SK-N-SH (cell line): ENCODE measurements around the gene CALCOCO1. TPM values are rescaled to one million over a fixed set of nuclear protein-coding genes. Genes with fewer than 3 reads are reported as not detected.

ENCODE experiments used
- CTCF ChIA-PET: fragments of 300-600, 350-600 bp; formaldehyde crosslinking; extraction: SDS; loops from one replicate; lab custom pipeline; 2021; lab: Yijun Ruan, JAX
- POLR2A ChIA-PET: fragments of 350-600 bp; sonication (Branson Sonifier 250); formaldehyde crosslinking; extraction: SDS; loops from one replicate; lab custom pipeline; 2020; ENCODE audit warnings: antibody characterized with exemption, inconsistent platforms; lab: Yijun Ruan, JAX
- DNase-seq: peaks from one replicate; pipeline ENCODE4 v3.0.0; 2012
- H2AFZ ChIP-seq: fragments of 200-600 bp; sonication (generic); 2 replicates; pipeline ENCODE4 v1.8.1; 2016; ENCODE audit warnings: antibody characterized with exemption, mild to moderate bottlenecking, low read depth
- H3F3A ChIP-seq: fragments of 200-600 bp; sonication (generic); replicated peaks from 2 replicates; pipeline ENCODE3; 2016; ENCODE audit warnings: antibody characterized with exemption, mild to moderate bottlenecking; ENCODE audit not compliant: insufficient read depth
- H3K27ac ChIP-seq, 2 experiments: fragments of 200-500 bp in 1 of 2; fragments of 200-600 bp in 1 of 2; sonication (Bioruptor generic) in 1 of 2; sonication (generic), shearing (Covaris generic) in 1 of 2; 2 replicates each; pipeline versions ENCODE4 v1.5.1 to v1.6.1; 2014 to 2016; ENCODE audit warnings: low read depth in 2 of 2, inconsistent platforms in 1 of 2, low read length in 1 of 2, mild to moderate bottlenecking in 1 of 2, mixed read lengths in 1 of 2
- H3K27me3 ChIP-seq: fragments of 200-600 bp; sonication (generic), shearing (Covaris generic); 2 replicates; pipeline ENCODE4 v1.6.1; 2016; ENCODE audit warnings: mixed run types; ENCODE audit not compliant: insufficient read depth
- H3K36me3 ChIP-seq, 2 experiments: fragments of 200-500 bp in 1 of 2; fragments of 200-600 bp in 1 of 2; sonication (Bioruptor generic) in 1 of 2; sonication (generic) in 1 of 2; replicated peaks in 1 of 2; 2 replicates each; pipeline versions ENCODE3 to v1.5.1; 2014 to 2016; ENCODE audit warnings: low read length in 1 of 2, mild to moderate bottlenecking in 1 of 2; ENCODE audit not compliant: insufficient read depth in 2 of 2, control insufficient read depth in 1 of 2
- H3K4me1 ChIP-seq, 2 experiments: fragments of 200-500 bp in 1 of 2; fragments of 200-600 bp in 1 of 2; sonication (Bioruptor generic) in 1 of 2; sonication (generic), shearing (Covaris generic) in 1 of 2; 2 replicates each; pipeline versions ENCODE4 v1.5.1 to v1.6.1; 2014 to 2016; ENCODE audit warnings: low read depth in 1 of 2, low read length in 1 of 2, mixed run types in 1 of 2; ENCODE audit not compliant: insufficient read depth in 2 of 2, control insufficient read depth in 1 of 2
- H3K4me2 ChIP-seq: fragments of 200-600 bp; sonication (generic), shearing (Covaris generic); 2 replicates; pipeline ENCODE4 v1.6.1; 2017; ENCODE audit warnings: mixed run types
- H3K4me3 ChIP-seq, 2 experiments: fragments of 200-500 bp in 1 of 2; fragments of 200-600 bp in 1 of 2; sonication (Bioruptor generic) in 1 of 2; sonication (generic), shearing (Covaris generic) in 1 of 2; 2 replicates each; pipeline versions ENCODE4 v1.5.1 to v1.8.1; 2014 to 2016; ENCODE audit warnings: low read depth in 2 of 2, inconsistent platforms in 1 of 2, low read length in 1 of 2, mild to moderate bottlenecking in 1 of 2, mixed read lengths in 1 of 2, moderate library complexity in 1 of 2
- H3K79me2 ChIP-seq: fragments of 200-600 bp; sonication (generic); 2 replicates; pipeline ENCODE4 v1.8.1; 2017; ENCODE audit warnings: mild to moderate bottlenecking; ENCODE audit not compliant: insufficient read depth
- H3K9ac ChIP-seq: fragments of 200-600 bp; sonication (generic); 2 replicates; pipeline ENCODE4 v1.6.1; 2017; ENCODE audit warnings: mixed run types
- H3K9me2 ChIP-seq: fragments of 200-600 bp; sonication (generic); 2 replicates; pipeline ENCODE4 v1.6.1; 2017; ENCODE audit warnings: mixed run types
- H3K9me3 ChIP-seq: fragments of 200-600 bp; sonication (generic); 2 replicates; pipeline ENCODE4 v1.6.1; 2017; ENCODE audit warnings: mixed run types, mild to moderate bottlenecking, moderate library complexity
- H4K20me1 ChIP-seq: fragments of 200-600 bp; sonication (generic); 2 replicates; pipeline ENCODE4 v1.6.1; 2017; ENCODE audit warnings: mild to moderate bottlenecking, mixed run types; ENCODE audit not compliant: insufficient read depth
- CHD2 ChIP-seq: fragments of 150-350 bp; IDR thresholded peaks from 2 replicates; pipeline ENCODE4 v1.6.1; 2018; ENCODE audit warnings: low read length; ENCODE audit not compliant: partially characterized antibody
- EP300 ChIP-seq, 2 experiments: IDR thresholded peaks; 2 replicates each; pipeline versions ENCODE4 v1.4.0 to v1.6.1; 2012; ENCODE audit warnings: borderline replicate concordance in 1 of 2, low read depth in 1 of 2, low read length in 1 of 2
- EZH2phosphoT487 ChIP-seq: fragments of 200-600 bp; sonication (generic); IDR thresholded peaks from 2 replicates; pipeline ENCODE4 v1.6.1; 2017; ENCODE audit warnings: low read depth, mixed run types, mild to moderate bottlenecking, antibody characterized with exemption, moderate library complexity, borderline replicate concordance
- FOXJ3 ChIP-seq: sonication (generic); formaldehyde crosslinking; IDR thresholded peaks from 2 replicates; pipeline ENCODE4 v1.5.1; 2020; ENCODE audit warnings: mild to moderate bottlenecking, missing genetic modification reagents
- FOXM1 ChIP-seq: IDR thresholded peaks from 2 replicates; pipeline ENCODE4 v1.4.0; 2012; ENCODE audit warnings: low read depth, mild to moderate bottlenecking
- MEF2A ChIP-seq: IDR thresholded peaks from 2 replicates; pipeline ENCODE4 v1.4.0; 2012; ENCODE audit warnings: low read depth, borderline replicate concordance
- RCOR1 ChIP-seq: fragments of 150-350 bp; IDR thresholded peaks from 2 replicates; pipeline ENCODE4 v1.6.1; 2017; ENCODE audit warnings: antibody characterized with exemption, low read length
- TAF1 ChIP-seq: IDR thresholded peaks from 2 replicates; pipeline ENCODE4 v1.6.1; 2012; ENCODE audit warnings: low read depth, mild to moderate bottlenecking, low read length, moderate library complexity, borderline replicate concordance
- YY1 ChIP-seq: IDR thresholded peaks from 2 replicates; pipeline ENCODE4 v1.4.0; 2012; ENCODE audit warnings: low read depth, mild to moderate bottlenecking
- polyA plus RNA-seq, 3 experiments: library from polyadenylated mRNA; depleted of rRNA; stranded (reverse); fragments of >200 nt; gene quantifications; 2 replicates each; pipeline ENCODE4 v1.2.3, GENCODE V29; 2012
- TF ChIP-seq, protein P1 (sequence below): IDR thresholded peaks from 2 replicates; pipeline ENCODE4 v1.4.0; 2012; ENCODE audit warnings: low read depth, borderline replicate concordance
- TF ChIP-seq, protein P2 (sequence below): IDR thresholded peaks from 2 replicates; pipeline ENCODE4; 2012
- TF ChIP-seq, protein P3 (sequence below): IDR thresholded peaks from 2 replicates; pipeline ENCODE4 v1.4.0; 2012; ENCODE audit warnings: low read depth, borderline replicate concordance
- TF ChIP-seq, protein P4 (sequence below): fragments of 150-350 bp; IDR thresholded peaks from 2 replicates; pipeline ENCODE4 v1.6.1; 2017; ENCODE audit warnings: antibody characterized with exemption, low read length, low read depth, borderline replicate concordance
- TF ChIP-seq, protein P5 (sequence below): IDR thresholded peaks from 2 replicates; pipeline ENCODE4 v1.4.0; 2012; ENCODE audit warnings: low read depth
- TF ChIP-seq, protein P6 (sequence below): fragments of 150-350 bp; IDR thresholded peaks from 2 replicates; pipeline ENCODE4 v1.6.1; 2016; ENCODE audit warnings: mild to moderate bottlenecking, low read depth, low read length

CALCOCO1 gene
- polyA plus RNA-seq, 1 of the 3 experiments (the other 2 are of a cell fraction), result 72.1 TPM

DNA sequence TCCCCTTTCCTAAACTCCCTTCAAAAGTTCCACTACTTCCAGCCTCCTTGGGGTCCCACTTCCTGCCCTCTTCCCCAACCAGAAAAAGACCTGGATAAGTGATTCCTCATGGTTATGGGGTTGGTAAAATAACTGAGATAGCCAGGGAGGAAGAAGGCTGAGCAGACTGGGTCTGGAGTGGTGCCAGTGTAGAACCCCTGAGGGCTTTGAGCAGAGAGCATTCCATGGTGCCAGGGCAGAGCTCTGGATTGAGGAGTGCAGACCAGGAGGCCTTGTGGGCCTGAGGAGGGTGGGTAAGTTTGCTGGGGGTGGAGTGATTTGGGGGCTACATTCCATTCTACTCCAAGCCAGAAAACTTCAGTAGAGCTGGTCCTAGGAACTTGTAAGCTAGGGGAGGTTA, 34.1 kb upstream of the CALCOCO1 start:
- ChIA-PET POLR2A (no interaction called here), CTCF (interaction anchor here (0.9 to 2.2 kb wide), 3 partner anchors 9 to 15 kb away, joined by 3 to 14 read pairs (median 9); partner anchors contain the start of gene CISTR)
- H4K20me1 ChIP-seq, result no peaks in the 10 kb centered on the region
- TF ChIP-seq FOXM1 (no peak), MEF2A (no peak), EP300 (IDR thresholded peaks at IDR 0.05; ENCODE audit: borderline replicate concordance in 1 of 2, low read depth in 1 of 2, low read length in 1 of 2) (no peak), TAF1 (no peak), EZH2phosphoT487 (no peak), CHD2 (no peak), RCOR1 (no peak), YY1 (no peak), FOXJ3 (no peak)
- TF ChIP-seq, protein P1, sequence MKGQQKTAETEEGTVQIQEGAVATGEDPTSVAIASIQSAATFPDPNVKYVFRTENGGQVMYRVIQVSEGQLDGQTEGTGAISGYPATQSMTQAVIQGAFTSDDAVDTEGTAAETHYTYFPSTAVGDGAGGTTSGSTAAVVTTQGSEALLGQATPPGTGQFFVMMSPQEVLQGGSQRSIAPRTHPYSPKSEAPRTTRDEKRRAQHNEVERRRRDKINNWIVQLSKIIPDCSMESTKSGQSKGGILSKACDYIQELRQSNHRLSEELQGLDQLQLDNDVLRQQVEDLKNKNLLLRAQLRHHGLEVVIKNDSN, result no peak
- TF ChIP-seq, protein P2, sequence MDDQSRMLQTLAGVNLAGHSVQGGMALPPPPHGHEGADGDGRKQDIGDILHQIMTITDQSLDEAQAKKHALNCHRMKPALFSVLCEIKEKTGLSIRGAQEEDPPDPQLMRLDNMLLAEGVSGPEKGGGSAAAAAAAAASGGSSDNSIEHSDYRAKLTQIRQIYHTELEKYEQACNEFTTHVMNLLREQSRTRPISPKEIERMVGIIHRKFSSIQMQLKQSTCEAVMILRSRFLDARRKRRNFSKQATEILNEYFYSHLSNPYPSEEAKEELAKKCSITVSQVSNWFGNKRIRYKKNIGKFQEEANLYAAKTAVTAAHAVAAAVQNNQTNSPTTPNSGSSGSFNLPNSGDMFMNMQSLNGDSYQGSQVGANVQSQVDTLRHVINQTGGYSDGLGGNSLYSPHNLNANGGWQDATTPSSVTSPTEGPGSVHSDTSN, result no peak
- TF ChIP-seq, protein P3, sequence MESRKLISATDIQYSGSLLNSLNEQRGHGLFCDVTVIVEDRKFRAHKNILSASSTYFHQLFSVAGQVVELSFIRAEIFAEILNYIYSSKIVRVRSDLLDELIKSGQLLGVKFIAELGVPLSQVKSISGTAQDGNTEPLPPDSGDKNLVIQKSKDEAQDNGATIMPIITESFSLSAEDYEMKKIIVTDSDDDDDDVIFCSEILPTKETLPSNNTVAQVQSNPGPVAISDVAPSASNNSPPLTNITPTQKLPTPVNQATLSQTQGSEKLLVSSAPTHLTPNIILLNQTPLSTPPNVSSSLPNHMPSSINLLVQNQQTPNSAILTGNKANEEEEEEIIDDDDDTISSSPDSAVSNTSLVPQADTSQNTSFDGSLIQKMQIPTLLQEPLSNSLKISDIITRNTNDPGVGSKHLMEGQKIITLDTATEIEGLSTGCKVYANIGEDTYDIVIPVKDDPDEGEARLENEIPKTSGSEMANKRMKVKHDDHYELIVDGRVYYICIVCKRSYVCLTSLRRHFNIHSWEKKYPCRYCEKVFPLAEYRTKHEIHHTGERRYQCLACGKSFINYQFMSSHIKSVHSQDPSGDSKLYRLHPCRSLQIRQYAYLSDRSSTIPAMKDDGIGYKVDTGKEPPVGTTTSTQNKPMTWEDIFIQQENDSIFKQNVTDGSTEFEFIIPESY, result no peak
- TF ChIP-seq, protein P4, sequence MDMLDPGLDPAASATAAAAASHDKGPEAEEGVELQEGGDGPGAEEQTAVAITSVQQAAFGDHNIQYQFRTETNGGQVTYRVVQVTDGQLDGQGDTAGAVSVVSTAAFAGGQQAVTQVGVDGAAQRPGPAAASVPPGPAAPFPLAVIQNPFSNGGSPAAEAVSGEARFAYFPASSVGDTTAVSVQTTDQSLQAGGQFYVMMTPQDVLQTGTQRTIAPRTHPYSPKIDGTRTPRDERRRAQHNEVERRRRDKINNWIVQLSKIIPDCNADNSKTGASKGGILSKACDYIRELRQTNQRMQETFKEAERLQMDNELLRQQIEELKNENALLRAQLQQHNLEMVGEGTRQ, result no peak
- TF ChIP-seq, protein P5, sequence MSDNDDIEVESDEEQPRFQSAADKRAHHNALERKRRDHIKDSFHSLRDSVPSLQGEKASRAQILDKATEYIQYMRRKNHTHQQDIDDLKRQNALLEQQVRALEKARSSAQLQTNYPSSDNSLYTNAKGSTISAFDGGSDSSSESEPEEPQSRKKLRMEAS, result no peak
- TF ChIP-seq, protein P6, sequence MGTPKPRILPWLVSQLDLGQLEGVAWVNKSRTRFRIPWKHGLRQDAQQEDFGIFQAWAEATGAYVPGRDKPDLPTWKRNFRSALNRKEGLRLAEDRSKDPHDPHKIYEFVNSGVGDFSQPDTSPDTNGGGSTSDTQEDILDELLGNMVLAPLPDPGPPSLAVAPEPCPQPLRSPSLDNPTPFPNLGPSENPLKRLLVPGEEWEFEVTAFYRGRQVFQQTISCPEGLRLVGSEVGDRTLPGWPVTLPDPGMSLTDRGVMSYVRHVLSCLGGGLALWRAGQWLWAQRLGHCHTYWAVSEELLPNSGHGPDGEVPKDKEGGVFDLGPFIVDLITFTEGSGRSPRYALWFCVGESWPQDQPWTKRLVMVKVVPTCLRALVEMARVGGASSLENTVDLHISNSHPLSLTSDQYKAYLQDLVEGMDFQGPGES, result no peak
- H3K27me3 ChIP-seq, result peaks cover 90% of the 10 kb centered on the region
- no peak overlapping the region for H3K27ac ChIP-seq
- H3K79me2 ChIP-seq, result no peaks in the 10 kb centered on the region
- H3K4me1 ChIP-seq, result no peaks in the 10 kb centered on the region
- no peak overlapping the region for H3K9ac ChIP-seq
- H3K9me3 ChIP-seq, result no peaks in the 10 kb centered on the region
- no peak overlapping the region for H2AFZ ChIP-seq
- H3K4me3 ChIP-seq, result no peak overlapping the region
- H3K9me2 ChIP-seq, result no peaks in the 10 kb centered on the region
- no peaks in the 10 kb centered on the region for H3F3A ChIP-seq
- DNase-seq, result no peak
- H3K36me3 ChIP-seq, result no peaks in the 10 kb centered on the region
- no peak overlapping the region for H3K4me2 ChIP-seq
